Measurements from ENCODE around the gene ZNF467.

ZNF467 gene, protein sequence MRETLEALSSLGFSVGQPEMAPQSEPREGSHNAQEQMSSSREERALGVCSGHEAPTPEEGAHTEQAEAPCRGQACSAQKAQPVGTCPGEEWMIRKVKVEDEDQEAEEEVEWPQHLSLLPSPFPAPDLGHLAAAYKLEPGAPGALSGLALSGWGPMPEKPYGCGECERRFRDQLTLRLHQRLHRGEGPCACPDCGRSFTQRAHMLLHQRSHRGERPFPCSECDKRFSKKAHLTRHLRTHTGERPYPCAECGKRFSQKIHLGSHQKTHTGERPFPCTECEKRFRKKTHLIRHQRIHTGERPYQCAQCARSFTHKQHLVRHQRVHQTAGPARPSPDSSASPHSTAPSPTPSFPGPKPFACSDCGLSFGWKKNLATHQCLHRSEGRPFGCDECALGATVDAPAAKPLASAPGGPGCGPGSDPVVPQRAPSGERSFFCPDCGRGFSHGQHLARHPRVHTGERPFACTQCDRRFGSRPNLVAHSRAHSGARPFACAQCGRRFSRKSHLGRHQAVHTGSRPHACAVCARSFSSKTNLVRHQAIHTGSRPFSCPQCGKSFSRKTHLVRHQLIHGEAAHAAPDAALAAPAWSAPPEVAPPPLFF

DNA sequence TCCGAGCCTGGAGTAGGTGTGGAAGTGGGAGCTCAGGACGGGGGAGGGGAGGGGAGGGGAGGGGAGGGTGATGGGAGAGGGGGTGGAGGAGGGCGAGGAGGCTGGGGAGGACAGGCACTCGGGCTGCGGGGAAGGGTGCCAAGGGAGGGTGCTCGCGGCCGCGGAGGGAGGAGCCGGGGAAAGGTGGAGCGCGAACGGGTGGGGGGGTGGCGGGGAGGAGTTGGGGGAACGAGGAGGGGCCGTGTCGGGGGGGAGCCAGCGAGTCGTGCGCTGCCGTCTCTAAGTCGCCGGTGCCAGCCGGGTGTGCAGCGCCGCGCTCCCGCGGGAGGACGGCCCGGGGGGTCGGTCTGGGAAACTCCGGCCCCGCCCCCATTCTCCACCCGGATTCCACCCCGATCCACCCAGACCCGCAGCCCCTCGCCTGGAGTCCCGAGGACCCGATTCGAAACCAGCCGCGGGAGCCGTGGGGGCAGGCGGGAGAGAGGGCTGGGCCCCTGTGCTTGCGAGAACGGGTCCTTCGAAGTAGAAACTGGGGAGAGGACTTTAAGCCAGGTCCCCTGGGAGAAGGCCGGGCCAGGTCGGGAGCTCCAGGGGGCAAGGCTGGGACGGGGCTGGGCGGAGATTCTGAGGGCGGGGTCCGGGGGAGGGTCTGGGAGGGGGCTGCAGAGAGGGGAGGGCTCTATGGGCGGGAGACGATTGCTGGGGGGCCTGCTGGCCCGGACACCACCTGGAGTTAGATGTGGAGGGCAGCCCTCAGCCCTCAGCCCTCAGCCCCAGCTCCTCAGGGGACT is at the start of gene ZNF467:
TSS of gene ZNF467 (minus strand) at position 143 of the 791 bp plus-strand sequence. CDS start 2,556 bp downstream, outside the sequence.
- no peak for DNase-seq (ENCODE audit: low read depth)

DNA sequence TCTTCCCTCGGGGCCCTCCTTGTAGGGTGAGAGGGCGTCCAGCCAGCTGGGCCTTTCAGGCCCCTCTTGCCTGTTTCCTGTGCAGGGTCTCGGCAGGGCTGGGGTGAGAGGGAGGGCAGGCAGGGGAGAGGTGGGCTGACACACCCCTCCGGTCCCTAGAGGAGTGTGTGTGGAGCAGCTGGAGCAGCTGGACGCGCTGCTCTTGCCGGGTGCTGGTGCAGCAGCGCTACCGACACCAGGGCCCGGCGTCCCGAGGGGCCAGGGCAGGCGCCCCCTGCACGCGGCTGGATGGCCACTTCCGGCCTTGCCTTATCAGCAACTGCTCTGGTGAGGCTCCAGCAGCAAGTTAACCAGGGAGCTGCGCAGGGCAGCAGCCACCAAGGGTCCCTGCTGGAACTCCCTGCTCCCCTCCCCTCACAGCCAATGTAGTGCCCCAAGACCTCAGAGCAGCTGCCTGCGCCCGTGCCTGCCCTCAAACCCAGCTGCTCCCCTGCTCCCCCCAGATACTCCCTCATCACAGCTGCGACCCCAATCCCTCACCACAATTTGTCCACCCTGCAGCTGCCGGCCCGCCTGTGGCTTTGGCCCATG is 49.1 kb upstream of the ZNF467 start:
- no peak for DNase-seq (ENCODE audit: low read depth)

- no peak for DNase-seq (ENCODE audit: low read depth)
These were observed 48.1 kb upstream of the ZNF467 start for GRCh38 chr7:149821191-149822148.

DNA sequence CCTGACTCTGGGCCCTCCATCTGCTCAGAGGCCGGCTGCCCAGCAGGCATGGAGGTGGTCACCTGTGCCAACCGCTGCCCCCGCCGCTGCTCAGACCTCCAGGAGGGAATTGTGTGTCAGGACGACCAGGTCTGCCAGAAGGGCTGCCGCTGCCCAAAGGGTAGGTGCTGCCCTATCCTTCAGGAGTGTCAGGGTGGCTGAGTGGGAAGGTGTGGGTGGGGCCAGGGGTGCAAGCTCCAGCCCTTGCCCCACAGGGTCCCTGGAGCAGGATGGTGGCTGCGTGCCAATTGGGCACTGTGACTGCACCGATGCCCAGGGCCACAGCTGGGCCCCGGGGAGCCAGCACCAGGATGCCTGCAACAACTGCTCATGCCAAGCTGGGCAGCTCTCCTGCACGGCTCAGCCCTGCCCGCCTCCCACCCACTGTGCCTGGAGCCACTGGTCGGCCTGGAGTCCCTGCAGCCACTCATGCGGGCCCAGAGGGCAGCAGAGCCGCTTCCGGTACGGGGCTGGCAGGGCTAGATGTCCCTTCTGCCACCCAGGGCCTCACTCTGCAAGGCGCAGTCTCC is 47.3 kb upstream of the ZNF467 start:
- DNase-seq (ENCODE audit: low read depth) = no peak

DNA sequence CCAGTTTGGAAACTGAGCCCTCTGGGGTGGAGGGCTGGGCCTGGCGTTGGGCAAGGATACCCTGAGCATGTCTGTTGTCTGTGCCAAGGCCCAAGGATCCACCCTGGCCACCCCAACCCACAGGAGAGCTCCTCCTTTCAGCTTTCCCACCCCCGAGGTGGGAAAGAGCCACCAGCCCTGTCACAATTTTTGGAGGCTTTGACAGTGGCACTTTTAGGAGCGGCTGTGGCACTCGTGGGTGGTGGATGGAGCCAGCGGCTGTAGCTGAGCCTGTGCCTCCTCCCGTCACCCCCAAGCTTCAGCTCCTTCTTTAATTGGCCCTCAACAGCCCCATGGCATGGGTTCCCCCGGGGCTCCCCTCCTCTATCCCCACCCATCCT is 46.6 kb upstream of the ZNF467 start:
- DNase-seq (ENCODE audit: low read depth) = no peak

DNA sequence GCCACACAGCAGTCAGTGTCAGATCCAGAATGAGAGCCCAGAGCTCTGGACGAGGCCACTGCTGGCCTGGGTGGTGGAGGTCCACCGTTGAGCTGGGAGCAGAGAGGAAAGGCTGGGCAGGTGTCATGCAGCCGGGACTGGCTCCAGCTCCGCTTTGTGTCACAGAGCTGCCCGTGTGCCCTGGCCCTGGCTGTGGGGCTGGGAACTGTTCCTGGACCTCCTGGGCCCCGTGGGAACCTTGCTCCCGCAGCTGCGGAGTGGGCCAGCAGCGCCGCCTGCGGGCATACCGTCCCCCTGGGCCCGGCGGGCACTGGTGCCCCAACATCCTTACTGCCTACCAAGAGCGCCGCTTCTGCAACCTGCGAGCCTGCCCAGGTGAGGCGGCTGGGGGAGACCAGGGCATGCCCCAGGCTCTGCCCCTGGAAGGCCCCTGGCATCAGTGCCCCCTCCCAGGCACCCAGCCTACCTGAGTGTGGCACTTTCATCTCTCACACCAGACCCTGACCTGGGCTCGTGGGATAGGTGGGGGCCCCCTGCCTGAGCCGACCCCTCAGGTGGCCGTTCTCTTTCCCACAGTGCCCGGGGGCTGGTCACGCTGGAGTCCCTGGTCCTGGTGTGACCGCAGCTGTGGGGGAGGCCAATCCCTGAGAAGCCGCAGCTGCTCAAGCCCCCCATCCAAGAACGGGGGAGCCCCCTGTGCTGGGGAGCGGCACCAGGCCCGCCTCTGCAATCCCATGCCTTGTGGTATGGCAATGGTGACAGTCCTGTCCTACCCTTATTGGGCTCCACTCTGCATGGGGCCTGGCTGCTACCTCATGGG is 46.0 kb upstream of the ZNF467 start:
- no peak for DNase-seq (ENCODE audit: low read depth)

GRCh38 chr7:149818536-149818840 is 45.1 kb upstream of the ZNF467 start:
- no peak for DNase-seq (ENCODE audit: low read depth)

DNA sequence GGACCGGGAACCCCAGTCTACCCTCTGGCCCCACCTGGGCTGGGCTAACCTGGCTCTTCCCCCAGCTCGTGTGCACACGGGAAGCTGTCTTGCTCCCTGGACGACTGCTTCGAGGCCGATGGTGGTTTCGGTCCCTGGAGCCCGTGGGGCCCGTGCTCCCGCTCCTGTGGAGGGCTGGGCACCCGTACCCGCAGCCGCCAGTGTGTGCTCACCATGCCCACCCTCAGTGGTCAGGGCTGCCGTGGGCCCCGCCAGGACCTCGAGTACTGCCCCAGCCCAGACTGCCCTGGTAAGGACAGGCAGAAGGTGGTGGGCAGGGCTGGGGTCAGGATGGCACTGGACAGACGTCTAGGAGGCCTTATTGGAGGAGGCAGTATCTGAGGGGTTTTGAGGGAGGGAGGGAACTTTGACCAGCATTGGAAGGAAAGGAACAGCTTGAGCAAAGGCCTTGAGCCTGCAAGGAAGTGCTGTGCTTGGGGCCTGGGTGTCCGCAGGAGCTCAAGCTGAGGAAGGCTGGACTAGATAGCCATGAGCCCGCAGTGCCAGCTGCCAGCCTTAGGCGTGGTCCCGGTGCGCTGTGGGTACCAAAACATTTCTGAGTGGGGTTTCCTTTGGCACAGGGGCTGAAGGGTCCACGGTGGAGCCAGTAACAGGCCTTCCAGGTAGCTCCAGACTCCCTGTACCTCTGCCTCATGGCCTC is 44.6 kb upstream of the ZNF467 start:
- no peak for DNase-seq (ENCODE audit: low read depth)

GRCh38 chr7:149817301-149817771 is 43.9 kb upstream of the ZNF467 start:
- no peak for DNase-seq (ENCODE audit: low read depth)

- no peak for DNase-seq (ENCODE audit: low read depth)
These were observed 43.4 kb upstream of the ZNF467 start for GRCh38 chr7:149816794-149817193.

DNA sequence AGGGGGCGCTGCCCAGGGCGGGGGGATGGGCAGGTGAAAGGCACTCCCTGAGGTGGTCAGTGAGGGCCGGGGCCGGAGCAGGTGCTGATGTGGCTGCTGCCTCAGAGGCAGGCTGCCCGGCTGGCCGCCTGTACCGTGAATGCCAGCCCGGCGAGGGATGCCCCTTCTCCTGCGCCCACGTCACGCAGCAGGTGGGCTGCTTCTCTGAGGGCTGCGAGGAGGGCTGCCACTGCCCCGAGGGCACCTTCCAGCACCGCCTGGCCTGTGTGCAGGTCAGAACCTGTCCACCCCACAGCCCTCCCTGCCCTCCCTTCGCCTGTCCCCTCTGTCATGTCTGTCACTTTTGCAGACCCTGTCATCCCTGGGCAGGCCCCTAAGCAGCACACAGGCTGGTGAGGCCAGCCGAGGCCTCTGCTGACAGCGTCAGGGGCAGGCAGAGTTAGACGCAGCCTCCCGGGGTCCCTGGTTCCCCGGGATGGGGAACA is 42.9 kb upstream of the ZNF467 start:
- DNase-seq (ENCODE audit: low read depth) = no peak

GRCh38 chr7:149815661-149816266 is 42.4 kb upstream of the ZNF467 start:
- no peak for DNase-seq (ENCODE audit: low read depth)

DNA sequence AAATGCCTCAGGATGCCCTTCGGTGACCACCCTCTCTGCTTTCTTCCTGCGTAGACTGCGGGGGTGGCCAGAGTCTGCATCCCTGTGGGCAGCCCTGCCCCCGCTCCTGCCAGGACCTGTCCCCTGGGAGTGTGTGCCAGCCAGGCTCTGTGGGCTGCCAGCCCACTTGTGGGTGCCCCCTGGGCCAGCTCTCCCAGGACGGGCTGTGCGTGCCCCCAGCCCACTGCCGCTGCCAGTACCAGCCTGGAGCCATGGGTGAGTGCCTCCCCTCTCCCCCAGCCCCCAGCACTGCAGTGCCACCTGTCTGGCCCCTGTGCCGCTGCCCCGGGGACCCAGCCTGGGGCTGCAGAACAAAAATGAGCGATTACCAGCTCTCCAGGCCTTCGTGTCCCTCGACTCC is 41.7 kb upstream of the ZNF467 start:
- DNase-seq (ENCODE audit: low read depth) = no peak

GRCh38 chr7:149814494-149814893 is 41.1 kb upstream of the ZNF467 start:
- DNase-seq (ENCODE audit: low read depth) = no peak

DNA sequence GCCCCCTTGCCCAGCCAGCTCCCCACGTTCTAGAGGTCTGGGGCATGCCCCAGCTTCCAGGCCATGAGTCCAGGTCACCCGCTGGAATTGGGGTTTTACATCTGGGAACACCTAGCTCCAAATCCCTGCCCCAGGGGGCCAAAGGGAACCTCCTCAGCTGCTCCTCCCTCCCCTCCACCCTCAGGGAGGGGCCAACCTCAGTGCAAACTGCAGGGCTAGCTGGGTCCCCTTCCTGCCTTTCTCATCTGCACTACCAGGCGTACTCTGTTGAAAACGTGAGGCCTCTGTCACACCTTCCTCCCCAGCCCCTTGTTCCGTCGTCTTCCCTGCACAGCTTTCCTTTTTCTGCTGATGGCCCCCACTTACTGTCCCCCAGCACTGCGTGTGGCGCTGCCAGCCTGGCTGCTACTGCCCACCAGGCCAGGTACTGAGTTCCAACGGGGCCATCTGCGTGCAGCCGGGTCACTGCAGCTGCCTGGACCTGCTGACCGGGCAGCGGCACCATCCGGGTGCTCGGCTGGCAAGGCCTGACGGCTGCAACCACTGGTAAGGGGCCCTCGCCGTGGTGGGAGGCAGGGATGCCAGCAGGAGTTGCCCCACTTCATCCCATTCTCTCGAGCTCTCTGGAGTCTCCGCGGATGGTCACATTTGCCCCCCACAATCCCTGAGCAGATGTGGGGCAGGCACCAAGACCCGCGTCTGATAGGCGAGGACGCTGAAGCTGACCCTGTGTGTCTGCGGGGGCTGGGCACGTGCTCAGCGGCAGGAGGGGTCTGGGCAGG is 40.1 kb upstream of the ZNF467 start:
- DNase-seq (ENCODE audit: low read depth) = no peak

DNA sequence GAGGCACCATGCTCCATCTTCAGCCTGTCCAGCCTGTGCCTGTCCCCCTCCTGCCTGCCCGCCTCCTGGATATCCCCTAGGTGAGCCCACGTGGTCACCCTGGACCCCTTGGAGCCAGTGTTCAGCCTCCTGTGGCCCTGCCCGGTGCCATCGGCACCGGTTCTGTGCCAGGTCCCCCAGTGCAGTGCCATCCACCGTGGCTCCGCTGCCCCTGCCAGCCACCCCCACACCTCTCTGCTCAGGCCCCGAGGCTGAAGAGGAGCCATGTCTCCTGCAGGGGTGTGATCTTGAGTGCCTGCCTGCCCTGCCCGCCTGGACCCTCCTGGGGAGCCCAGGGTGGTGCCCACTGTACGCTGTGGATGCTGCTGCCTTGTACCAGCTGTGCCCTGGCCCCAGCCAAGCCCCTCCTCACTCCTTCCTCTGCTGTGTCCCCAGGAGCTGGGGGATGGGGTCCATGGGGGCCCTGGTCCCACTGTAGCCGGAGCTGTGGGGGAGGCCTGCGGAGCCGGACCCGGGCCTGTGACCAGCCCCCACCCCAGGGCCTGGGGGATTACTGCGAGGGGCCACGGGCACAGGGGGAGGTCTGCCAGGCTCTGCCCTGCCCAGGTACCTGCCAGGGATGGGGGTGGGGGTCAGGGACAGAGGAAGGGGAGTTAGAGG is 38.6 kb upstream of the ZNF467 start:
- DNase-seq (ENCODE audit: low read depth) = no peak

DNA sequence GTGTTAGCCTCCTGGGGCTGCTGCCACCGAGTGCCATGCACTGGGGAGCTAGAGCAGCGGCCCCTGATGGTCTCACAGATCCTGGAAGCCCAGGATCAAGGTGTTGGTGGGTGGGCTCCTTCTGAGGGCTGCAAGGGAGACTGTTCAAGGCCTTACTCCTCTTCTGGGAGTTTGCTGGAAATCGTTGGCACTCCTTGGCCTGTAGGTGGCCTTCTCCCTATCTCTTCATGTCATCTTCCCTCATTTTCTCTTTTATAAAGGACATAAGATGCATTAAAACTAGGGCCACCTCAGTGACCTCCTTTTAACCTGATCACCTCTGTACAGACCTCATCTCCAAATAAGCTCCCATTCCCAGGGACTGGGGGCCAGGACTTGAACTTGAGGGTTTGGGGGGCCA is 37.8 kb upstream of the ZNF467 start:
- DNase-seq (ENCODE audit: low read depth) = no peak

- no peak for DNase-seq (ENCODE audit: low read depth)
These were observed 35.8 kb upstream of the ZNF467 start for GRCh38 chr7:149809215-149809614.

All from stimulated activated CD8-positive, alpha-beta memory T cell treated with anti-CD3 and anti-CD28 coated beads, Interleukin-15, amount 100 ng/mL, for 24 hours (primary cell).